HepG2 (cell line): ENCODE data around the gene METTL13. TPM values are rescaled to one million over a fixed set of nuclear protein-coding genes. Genes with fewer than 3 reads are reported as not detected.

Experiments used
- ATAC-seq: fragments of 200-7000 bp; cut with Tn5 transposase; 3 replicates; pipeline ENCODE4 v1.9.1; 2020; ENCODE audit warnings: mild to moderate bottlenecking, moderate library complexity
- BruUV-seq: library from RNA; stranded (reverse); fragments of 400-500 nt; replicated peaks from 2 replicates; lab custom pipeline; 2021; lab: Mats Ljungman, UMichigan
- CTCF ChIA-PET: fragments of 300-600 bp; formaldehyde crosslinking; extraction: SDS; loops from one replicate; lab custom pipeline; 2021; ENCODE audit warnings: low total read pairs, inconsistent platforms, low intra/inter-chr PET ratio; lab: Yijun Ruan, JAX
- POLR2A ChIA-PET: fragments of 350-600 bp; sonication (Branson Sonifier 250); formaldehyde crosslinking; loops from one replicate; lab custom pipeline; 2020; ENCODE audit warnings: antibody characterized with exemption, inconsistent platforms; lab: Yijun Ruan, JAX
- DNase-seq: peaks from one replicate; pipeline ENCODE4 v3.0.0-alpha.2; 2015; ENCODE audit warnings: low spot score
- FAIRE-seq: peaks from 3 replicates; lab custom pipeline; 2011; peaks lifted over from hg19 to GRCh38; lab: Jason Lieb, UNC
- H2AFZ ChIP-seq: one replicate; pipeline ENCODE4 v1.6.1; 2011; ENCODE audit warnings: low read length, inconsistent platforms
- H3K27ac ChIP-seq: fragments of 300-600 bp; 3 replicates; pipeline ENCODE4 v1.8.0; 2011; ENCODE audit warnings: mixed run types, mild to moderate bottlenecking, mixed read lengths, low read length, inconsistent platforms; ENCODE audit not compliant: insufficient read depth; ENCODE audit errors: extremely low read length
- H3K27me3 ChIP-seq, 2 experiments: fragments of 200-600 bp in 1 of 2; 2 replicates in 1 of 2; 3 replicates in 1 of 2; pipeline versions ENCODE4 v1.6.0 to v1.8.0; 2011; ENCODE audit warnings: low read length in 2 of 2, mild to moderate bottlenecking in 2 of 2, moderate library complexity in 2 of 2, inconsistent platforms in 1 of 2; ENCODE audit not compliant: insufficient read depth in 2 of 2, control insufficient read depth in 1 of 2
- H3K36me3 ChIP-seq, 2 experiments: fragments of 200-600 bp in 1 of 2; replicated peaks in 1 of 2; 2 replicates in 1 of 2; 3 replicates in 1 of 2; pipeline versions ENCODE4 v1.5.1 to v1.8.0; 2011; ENCODE audit warnings: low read length in 2 of 2, inconsistent platforms in 1 of 2; ENCODE audit not compliant: insufficient read depth in 2 of 2, control insufficient read depth in 1 of 2
- H3K4me1 ChIP-seq: 2 replicates; pipeline ENCODE4 v1.5.1; 2012; ENCODE audit warnings: low read length, inconsistent platforms; ENCODE audit not compliant: insufficient read depth
- H3K4me2 ChIP-seq: 2 replicates; pipeline ENCODE4 v1.6.0; 2011; ENCODE audit warnings: low read depth, low read length, inconsistent platforms
- H3K4me3 ChIP-seq, 3 experiments: fragments of 200-600 bp in 1 of 3; sonication (generic), shearing (Covaris generic) in 1 of 3; replicated peaks in 1 of 3; 2 replicates each; pipeline ENCODE4 v1.5.1; 2011 to 2016; ENCODE audit warnings: low read length in 3 of 3, inconsistent platforms in 2 of 3, low read depth in 2 of 3, mild to moderate bottlenecking in 2 of 3, control low read depth in 1 of 3, mixed read lengths in 1 of 3; ENCODE audit not compliant: insufficient read depth in 1 of 3
- H3K79me2 ChIP-seq: one replicate; pipeline ENCODE4 v1.6.1; 2011; ENCODE audit warnings: low read length, inconsistent platforms; ENCODE audit not compliant: insufficient read depth
- H3K9ac ChIP-seq: 2 replicates; pipeline ENCODE4 v1.6.0; 2011; ENCODE audit warnings: mild to moderate bottlenecking, low read depth, low read length, inconsistent platforms; ENCODE audit not compliant: insufficient read depth
- H3K9me3 ChIP-seq: 2 replicates; pipeline ENCODE4 v1.5.1; 2012; ENCODE audit warnings: mild to moderate bottlenecking, low read length
- H4K20me1 ChIP-seq: 2 replicates; pipeline ENCODE4 v1.6.0; 2011; ENCODE audit warnings: inconsistent platforms, mild to moderate bottlenecking, low read length, moderate library complexity; ENCODE audit not compliant: insufficient read depth
- ARID5B ChIP-seq: IDR thresholded peaks from 2 replicates; pipeline ENCODE4 v1.4.0; 2020; ENCODE audit warnings: mild to moderate bottlenecking, missing genetic modification reagents
- CTCF ChIP-seq: sonication (generic); formaldehyde crosslinking; IDR thresholded peaks from 2 replicates; pipeline ENCODE4 v1.5.0; 2020; ENCODE audit warnings: mild to moderate bottlenecking, missing genetic modification reagents, moderate library complexity
- PRDM10 ChIP-seq: sonication (generic); formaldehyde crosslinking; IDR thresholded peaks from 2 replicates; pipeline ENCODE4 v1.4.0; 2020; ENCODE audit warnings: low read depth, missing genetic modification reagents
- PRPF4 ChIP-seq: fragments of 200-400 bp; formaldehyde crosslinking; IDR thresholded peaks from 2 replicates; pipeline ENCODE4 v1.6.1; 2016; ENCODE audit warnings: low read length, low read depth; ENCODE audit not compliant: poor library complexity, severe bottlenecking
- ZBED4 ChIP-seq: sonication (generic); formaldehyde crosslinking; IDR thresholded peaks from 2 replicates; pipeline ENCODE4 v1.4.0; 2020; ENCODE audit warnings: missing genetic modification reagents, borderline replicate concordance
- ZBTB26 ChIP-seq: IDR thresholded peaks from 2 replicates; pipeline ENCODE4 v1.6.1; 2016; ENCODE audit warnings: missing compliant biosample characterization, missing genetic modification reagents, borderline replicate concordance
- ZNF232 ChIP-seq: sonication (generic); formaldehyde crosslinking; IDR thresholded peaks from 2 replicates; pipeline ENCODE4 v1.4.0; 2020; ENCODE audit warnings: missing genetic modification reagents, borderline replicate concordance
- ZNF274 ChIP-seq: sonication (generic); formaldehyde crosslinking; IDR thresholded peaks from 2 replicates; pipeline ENCODE4 v1.5.1; 2020; ENCODE audit warnings: mild to moderate bottlenecking, missing genetic modification reagents
- WGBS: methylation state at CpG from one replicate; pipeline ENCODE4 v1.1.6; 2017; ENCODE audit warnings: low lambda C conversion rate; 5-methylcytosine and 5-hydroxymethylcytosine counted together
- in situ Hi-C: cut with HindIII; loops from 2 replicates; pipeline ENCODE4 v1.10.0; 2017; ENCODE audit warnings: low pct_unique_long_range_greater_than_20kb; ENCODE audit not compliant: extremely low pct_ligation_motif_present
- intact Hi-C: fragments of 100-400 bp; cut with micrococcal nuclease; formaldehyde crosslinking; loops from one replicate; pipeline ENCODE4 v1.10.0; 2022; ENCODE audit not compliant: unreplicated experiment
- polyA plus RNA-seq, 8 experiments: library from polyadenylated mRNA; depleted of rRNA in 3 of 8; stranded (reverse) in 7 of 8; unstranded in 1 of 8; fragments of >200 nt; fragmentation: Illumina TruSeq in 4 of 8; extraction: Trizol in 4 of 8; gene quantifications; 2 replicates each; pipeline versions ENCODE4 v1.2.1 to v1.2.3, GENCODE V29; 2011 to 2016; ENCODE audit warnings: low read depth in 4 of 8, missing spikeins in 1 of 8, mixed read lengths in 1 of 8; ENCODE audit not compliant: insufficient read depth in 1 of 8
- total RNA-seq, 5 experiments: library from RNA; depleted of rRNA; stranded (reverse); fragments of >200 nt; fragmentation: Illumina TruSeq; extraction: Trizol; gene quantifications; 2 replicates each; pipeline ENCODE4 v1.2.3, GENCODE V29; 2016; ENCODE audit warnings: low read depth in 1 of 5

The METTL13 gene
- total and polyA plus RNA-seq, 2 of the 13 experiments (the other 11 are each of a cell fraction or from before 2014, with no cell fraction given) = 18.6 to 22.8 TPM

- in situ Hi-C loops (loop anchor here (5.0 kb wide), 1 partner anchor 179 kb away; no protein-coding TSS in a partner anchor), intact Hi-C loops (no loop called here)
- no peak for ATAC-seq
- H3K9ac ChIP-seq = no peak overlapping the region
- BruUV-seq = no TSS peak
- H4K20me1 ChIP-seq = no peaks in the 10 kb centered on the region
- POLR2A ChIA-PET = no interaction called here
- no peak overlapping the region for H3K27ac ChIP-seq
- H3K79me2 ChIP-seq = no peaks in the 10 kb centered on the region
- no peak overlapping the region for H2AFZ ChIP-seq
- H3K9me3 ChIP-seq = no peaks in the 10 kb centered on the region
- DNase-seq = no peak
- no peak overlapping the region for H3K4me3 ChIP-seq
- 24% methylated on average over 2 of the region's 2 CpGs for WGBS
- CTCF ChIA-PET = no interaction called here
- no peak overlapping the region for H3K4me2 ChIP-seq
- no peaks in the 10 kb centered on the region for H3K27me3 ChIP-seq
- H3K36me3 ChIP-seq = no peaks in the 10 kb centered on the region; a peak in 1 of 5 replicates
- no peaks in the 10 kb centered on the region for H3K4me1 ChIP-seq
- FAIRE-seq = no peak
- TF ChIP-seq ARID5B (CRISPR knock-in tag) (no peak), PRPF4 (no peak), ZNF232 (CRISPR knock-in tag) (no peak), PRDM10 (CRISPR knock-in tag) (no peak), ZBTB26 (no peak), ZNF274 (no peak), CTCF (CRISPR knock-in tag) (no peak), ZBED4 (CRISPR knock-in tag) (no peak)
Observed at GRCh38 chr1:171803045-171803444, 21.6 kb downstream of the METTL13 start.
